ENCODE measurements around the gene MRPS6.

The MRPS6 gene

DNA sequence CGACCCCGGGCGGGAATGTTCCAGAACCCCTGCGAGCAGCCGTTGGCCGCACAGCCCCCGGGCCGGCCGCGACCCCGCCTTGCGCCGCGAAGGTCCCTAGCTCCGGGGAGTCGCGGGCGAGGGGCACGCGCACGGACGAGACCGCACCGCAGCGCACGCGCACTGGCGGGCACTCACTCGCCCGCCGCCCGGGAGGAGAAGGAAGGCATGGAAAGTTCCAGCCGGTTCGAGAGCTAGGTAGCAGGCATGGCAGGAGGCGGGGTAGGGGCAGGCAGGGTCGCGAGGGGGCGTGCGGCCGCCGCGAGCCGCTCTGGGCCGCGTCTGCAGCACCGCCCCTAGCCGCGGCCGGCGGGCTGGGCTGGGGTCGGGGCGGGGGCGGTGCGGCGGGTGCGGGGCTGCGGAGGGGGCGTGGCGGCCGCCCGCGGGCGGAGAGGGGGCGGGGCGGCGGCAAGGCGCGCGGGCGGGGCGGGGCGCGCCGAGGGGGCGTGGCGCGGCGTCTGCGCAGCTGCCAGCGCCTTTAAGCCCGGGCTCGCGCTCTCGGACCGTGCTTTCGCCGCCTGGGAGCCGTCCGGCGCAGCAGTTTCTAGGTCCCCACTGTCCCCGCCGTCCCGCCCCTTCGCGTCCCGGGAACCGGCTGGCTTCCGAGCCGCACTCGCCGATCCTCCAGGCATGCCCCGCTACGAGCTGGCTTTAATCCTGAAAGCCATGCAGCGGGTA is at the start of gene MRPS6, which contains the start of gene SLC5A3:
MRPS6 (plus strand) TSS at position 547 of the 717 bp plus-strand sequence; CDS start at position 670, 123 bp downstream.
SLC5A3 (plus strand) TSS at position 547 of the 717 bp plus-strand sequence. CDS start 21,621 bp downstream, outside the sequence.
- H3K36me3 ChIP-seq (ENCODE audit: insufficient read depth): no peaks in the 10 kb centered on the region
- no peaks in the 10 kb centered on the region for H3K27me3 ChIP-seq (ENCODE audit: insufficient read depth, low read depth)
- peak within 1 kb of the TSS; percentile 82 for H2AFZ ChIP-seq (ENCODE audit: low read depth)
- H3K4me3 ChIP-seq (IDR thresholded peaks at IDR 0.05; ENCODE audit: insufficient read depth, low read depth, low read length): no peak within 1 kb of the TSS
- H3K4me1 ChIP-seq (ENCODE audit: low read depth, poor library complexity, severe bottlenecking): peaks cover 9% of the 10 kb centered on the region
- peak within 1 kb of the TSS; percentile 68; the same call in 1 of the 2 replicates for H3K9ac ChIP-seq
- H3K79me2 ChIP-seq (ENCODE audit: insufficient read depth, low read depth): peaks cover 11% of the 10 kb centered on the region
- TF ChIP-seq, protein P1, sequence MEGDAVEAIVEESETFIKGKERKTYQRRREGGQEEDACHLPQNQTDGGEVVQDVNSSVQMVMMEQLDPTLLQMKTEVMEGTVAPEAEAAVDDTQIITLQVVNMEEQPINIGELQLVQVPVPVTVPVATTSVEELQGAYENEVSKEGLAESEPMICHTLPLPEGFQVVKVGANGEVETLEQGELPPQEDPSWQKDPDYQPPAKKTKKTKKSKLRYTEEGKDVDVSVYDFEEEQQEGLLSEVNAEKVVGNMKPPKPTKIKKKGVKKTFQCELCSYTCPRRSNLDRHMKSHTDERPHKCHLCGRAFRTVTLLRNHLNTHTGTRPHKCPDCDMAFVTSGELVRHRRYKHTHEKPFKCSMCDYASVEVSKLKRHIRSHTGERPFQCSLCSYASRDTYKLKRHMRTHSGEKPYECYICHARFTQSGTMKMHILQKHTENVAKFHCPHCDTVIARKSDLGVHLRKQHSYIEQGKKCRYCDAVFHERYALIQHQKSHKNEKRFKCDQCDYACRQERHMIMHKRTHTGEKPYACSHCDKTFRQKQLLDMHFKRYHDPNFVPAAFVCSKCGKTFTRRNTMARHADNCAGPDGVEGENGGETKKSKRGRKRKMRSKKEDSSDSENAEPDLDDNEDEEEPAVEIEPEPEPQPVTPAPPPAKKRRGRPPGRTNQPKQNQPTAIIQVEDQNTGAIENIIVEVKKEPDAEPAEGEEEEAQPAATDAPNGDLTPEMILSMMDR (conservative IDR thresholded peaks at IDR 0.05; ENCODE audit: low read depth, low read length): no peak
- no peak within 1 kb of the TSS; the same call in 1 of the 2 replicates for H3K27ac ChIP-seq
- H3K4me2 ChIP-seq: peak within 1 kb of the TSS; percentile 74
- no peaks in the 10 kb centered on the region for H4K20me1 ChIP-seq (ENCODE audit: insufficient read depth)

DNA sequence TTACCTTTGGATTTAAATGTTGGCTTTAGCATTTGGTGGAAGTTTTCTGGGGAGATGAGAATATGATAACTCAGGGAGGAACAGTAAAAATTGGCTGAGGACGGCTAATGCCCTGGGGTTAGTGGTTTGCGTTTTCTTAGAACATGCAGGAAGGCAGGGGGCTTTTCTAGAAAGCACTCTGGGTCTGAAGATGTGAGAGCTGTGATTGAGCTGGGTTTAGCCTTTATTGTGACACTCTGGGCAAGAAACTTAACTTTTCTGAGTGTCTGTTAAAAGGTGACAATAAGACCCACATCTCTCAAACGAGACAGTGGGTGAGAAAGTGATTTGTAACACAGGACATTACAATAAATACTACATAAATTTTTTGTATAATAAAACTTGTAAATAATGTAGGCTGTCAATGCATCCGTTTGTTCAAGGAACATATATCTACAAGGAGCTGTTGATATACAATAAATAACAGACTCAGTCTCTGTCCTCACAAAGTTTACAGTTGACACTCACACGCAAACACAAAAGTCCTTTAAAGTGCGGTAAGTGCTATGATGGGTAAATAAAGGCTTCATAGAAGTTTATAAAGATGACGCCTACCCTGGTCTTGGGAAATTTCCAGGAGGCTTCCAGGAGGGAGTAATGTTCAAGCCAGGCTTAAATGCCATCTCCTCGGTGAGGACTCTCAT is 49.5 kb upstream of the MRPS6 start:
- TF ChIP-seq, protein P1 (conservative IDR thresholded peaks at IDR 0.05; ENCODE audit: low read depth, low read length): no peak
- H2AFZ ChIP-seq (ENCODE audit: low read depth): no peak overlapping the region
- H3K4me1 ChIP-seq (ENCODE audit: low read depth, poor library complexity, severe bottlenecking): no peaks in the 10 kb centered on the region
- H3K4me3 ChIP-seq (IDR thresholded peaks at IDR 0.05; ENCODE audit: insufficient read depth, low read depth, low read length): no peak overlapping the region
- no peak overlapping the region for H3K9ac ChIP-seq
- no peak overlapping the region for H3K4me2 ChIP-seq
- H3K79me2 ChIP-seq (ENCODE audit: insufficient read depth, low read depth): no peaks in the 10 kb centered on the region
- no peaks in the 10 kb centered on the region for H3K27me3 ChIP-seq (ENCODE audit: insufficient read depth, low read depth)
- H4K20me1 ChIP-seq (ENCODE audit: insufficient read depth): no peaks in the 10 kb centered on the region
- no peak overlapping the region for H3K27ac ChIP-seq
- no peaks in the 10 kb centered on the region for H3K36me3 ChIP-seq (ENCODE audit: insufficient read depth)

DNA sequence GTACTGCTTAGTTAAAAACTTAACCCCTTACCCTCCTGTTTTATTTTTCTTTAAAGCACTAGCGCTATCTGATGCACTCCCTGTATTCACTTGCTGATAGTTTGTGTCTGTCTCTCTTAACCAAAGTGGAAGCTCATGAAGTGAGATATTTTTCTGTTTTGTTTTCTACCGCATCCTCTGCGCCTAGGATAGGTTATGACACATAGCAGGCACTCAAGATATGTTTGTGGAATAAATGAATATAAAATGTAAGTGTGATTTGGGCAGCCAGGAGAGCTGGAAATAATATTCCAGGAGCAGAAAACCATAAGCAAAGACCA is 49.0 kb upstream of the MRPS6 start:
- Histone ChIP-seq H3K27me3 (ENCODE audit: insufficient read depth, low read depth) (no peaks in the 10 kb centered on the region), H3K4me1 (ENCODE audit: low read depth, poor library complexity, severe bottlenecking) (no peaks in the 10 kb centered on the region), H3K9ac (no peak overlapping the region), H3K4me2 (no peak overlapping the region), H4K20me1 (ENCODE audit: insufficient read depth) (no peaks in the 10 kb centered on the region), H3K4me3 (IDR thresholded peaks at IDR 0.05; ENCODE audit: insufficient read depth, low read depth, low read length) (no peak overlapping the region), H3K79me2 (ENCODE audit: insufficient read depth, low read depth) (no peaks in the 10 kb centered on the region), H3K27ac (no peak overlapping the region), H3K36me3 (ENCODE audit: insufficient read depth) (no peaks in the 10 kb centered on the region), H2AFZ (ENCODE audit: low read depth) (no peak overlapping the region)
- TF ChIP-seq, protein P1 (conservative IDR thresholded peaks at IDR 0.05; ENCODE audit: low read depth, low read length): no peak

DNA sequence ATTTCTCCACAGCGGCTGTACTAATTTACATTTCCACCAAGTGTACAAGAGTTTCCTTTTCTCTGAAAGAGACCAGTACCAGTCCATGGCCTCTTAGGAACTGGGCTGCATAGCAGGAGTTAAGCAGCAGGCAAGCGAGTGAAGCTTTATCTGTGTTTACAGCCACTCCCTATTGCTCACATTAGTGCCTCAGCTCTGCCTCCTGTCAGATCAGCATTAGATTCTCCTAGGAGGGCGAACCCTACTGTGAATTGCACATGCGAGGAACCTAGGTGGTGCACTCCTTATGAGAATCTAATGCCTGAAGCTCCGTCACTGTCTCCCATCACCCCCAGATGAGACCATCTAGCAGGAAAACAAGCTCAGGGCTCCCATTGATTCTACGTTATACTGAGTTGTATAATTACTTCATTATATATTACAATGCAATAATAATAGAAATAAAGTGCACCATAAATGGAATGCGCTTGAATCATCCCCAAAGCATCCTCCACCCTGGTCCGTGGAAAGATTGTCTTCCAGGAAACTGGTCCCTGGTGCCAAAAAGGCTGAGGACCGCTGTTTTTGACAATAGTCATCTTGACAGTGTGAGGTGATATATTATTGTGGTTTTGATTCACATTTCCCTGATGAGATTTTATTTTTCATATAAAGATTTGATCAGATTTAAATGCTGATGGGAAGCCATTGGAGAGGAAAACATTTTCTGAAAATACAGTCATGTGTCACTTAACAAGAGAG is 45.5 kb upstream of the MRPS6 start:
- Histone ChIP-seq H3K27me3 (ENCODE audit: insufficient read depth, low read depth) (no peaks in the 10 kb centered on the region), H3K36me3 (ENCODE audit: insufficient read depth) (no peaks in the 10 kb centered on the region), H3K9ac (no peak overlapping the region), H2AFZ (ENCODE audit: low read depth) (no peak overlapping the region), H3K27ac (no peak overlapping the region), H3K4me3 (IDR thresholded peaks at IDR 0.05; ENCODE audit: insufficient read depth, low read depth, low read length) (no peak overlapping the region), H3K4me2 (no peak overlapping the region), H3K79me2 (ENCODE audit: insufficient read depth, low read depth) (no peaks in the 10 kb centered on the region), H3K4me1 (ENCODE audit: low read depth, poor library complexity, severe bottlenecking) (peaks cover 10% of the 10 kb centered on the region), H4K20me1 (ENCODE audit: insufficient read depth) (no peaks in the 10 kb centered on the region)
- TF ChIP-seq, protein P1 (conservative IDR thresholded peaks at IDR 0.05; ENCODE audit: low read depth, low read length): no peak

Data from KMS-11 (cell line).